MM.1S (cell line): ENCODE results near the gene ARL6IP5.

Source experiments
- CTCF ChIP-seq: fragments of 300-600 bp; sonication (generic); IDR thresholded peaks from 2 replicates; pipeline ENCODE4 v1.5.1; 2016; ENCODE audit warnings: antibody characterized with exemption, low read length, mixed read lengths
- EZH2 ChIP-seq: fragments of 300-600 bp; sonication (generic); optimal IDR thresholded peaks from 2 replicates; pipeline ENCODE3; 2017; ENCODE audit warnings: low read depth, mild to moderate bottlenecking, antibody characterized with exemption, low read length, mixed read lengths
- EZH2phosphoT487 ChIP-seq: fragments of 300-600 bp; sonication (generic); IDR thresholded peaks from 2 replicates; pipeline ENCODE4 v1.6.1; 2018; ENCODE audit warnings: antibody characterized with exemption, low read length

GRCh38 chr3:69065318-69065964 is 19.3 kb upstream of the ARL6IP5 start:
- TF ChIP-seq CTCF (no peak), EZH2 (no peak), EZH2phosphoT487 (no peak)
